SK-N-SH treated with all-trans-retinoic acid at 6 μM for 48 hours (cell line): ENCODE results near the gene C14orf93.
A peak's percentile ranks its signal among the peaks of the same experiment; 100 is the strongest.

ENCODE experiments used
- ATAC-seq: fragments of 200-7000 bp; cut with Tn5 transposase; 3 replicates; pipeline ENCODE4 v1.9.1; 2020; ENCODE audit warnings: mild to moderate bottlenecking, moderate library complexity
- ARNTL ChIP-seq: fragments of 450-650 bp; formaldehyde crosslinking; IDR thresholded peaks from 2 replicates; pipeline ENCODE4 v1.5.0; 2020; ENCODE audit warnings: low read depth, mild to moderate bottlenecking, moderate library complexity, borderline replicate concordance
- CSDC2 ChIP-seq: fragments of 250-450 bp; sonication (Bioruptor Pico); IDR thresholded peaks from 2 replicates; pipeline ENCODE4 v1.5.0; 2020; ENCODE audit warnings: mild to moderate bottlenecking, moderate library complexity
- ESRRG ChIP-seq: fragments of 250-450 bp; sonication (Bioruptor Pico); IDR thresholded peaks from 2 replicates; pipeline ENCODE4 v1.6.1; 2021; ENCODE audit warnings: mild to moderate bottlenecking
- GLIS3 ChIP-seq: fragments of 250-450 bp; sonication (Bioruptor Pico); IDR thresholded peaks from 2 replicates; pipeline ENCODE4 v1.5.0; 2020; ENCODE audit warnings: mild to moderate bottlenecking, moderate library complexity
- ISL1 ChIP-seq: fragments of 250-450 bp; sonication (Bioruptor Pico); IDR thresholded peaks from 2 replicates; pipeline ENCODE4 v2.1.2; 2022; ENCODE audit warnings: mild to moderate bottlenecking, moderate library complexity
- OSR1 ChIP-seq: fragments of 250-450 bp; sonication (Bioruptor Pico); IDR thresholded peaks from 2 replicates; pipeline ENCODE4 v1.8.0; 2022; ENCODE audit warnings: moderate library complexity, mild to moderate bottlenecking, inconsistent platforms
- PPARA ChIP-seq: fragments of 250-450 bp; sonication (Bioruptor Pico); IDR thresholded peaks from 2 replicates; pipeline ENCODE4 v1.5.0; 2020; ENCODE audit warnings: mild to moderate bottlenecking, borderline replicate concordance
- RARB ChIP-seq: fragments of 250-450 bp; sonication (Bioruptor Pico); IDR thresholded peaks from 2 replicates; pipeline ENCODE4 v1.8.0; 2021; ENCODE audit warnings: mild to moderate bottlenecking, moderate library complexity
- SNAI2 ChIP-seq: fragments of 250-450 bp; sonication (Bioruptor Pico); IDR thresholded peaks from 2 replicates; pipeline ENCODE4 v1.5.0; 2020; ENCODE audit warnings: mild to moderate bottlenecking, moderate library complexity
- TCF4 ChIP-seq: fragments of 250-450 bp; sonication (Bioruptor Pico); IDR thresholded peaks from 2 replicates; pipeline ENCODE4 v1.8.0; 2021; ENCODE audit warnings: mild to moderate bottlenecking, moderate library complexity, borderline replicate concordance
- TOX ChIP-seq: fragments of 250-450 bp; sonication (Bioruptor Pico); IDR thresholded peaks from 2 replicates; pipeline ENCODE4 v1.8.0; 2021; ENCODE audit warnings: mild to moderate bottlenecking, moderate library complexity, borderline replicate concordance
- ZC3H10 ChIP-seq: fragments of 250-450 bp; sonication (Bioruptor Pico); IDR thresholded peaks from 2 replicates; pipeline ENCODE4 v1.5.1; 2021; ENCODE audit warnings: mild to moderate bottlenecking, moderate library complexity
- ZFP3 ChIP-seq: fragments of 250-450 bp; sonication (Bioruptor Pico); IDR thresholded peaks from 2 replicates; pipeline ENCODE4 v1.5.0; 2020; ENCODE audit warnings: mild to moderate bottlenecking, moderate library complexity
- ZFP30 ChIP-seq: fragments of 450-650 bp; formaldehyde crosslinking; IDR thresholded peaks from 2 replicates; pipeline ENCODE4 v1.5.0; 2022; ENCODE audit warnings: mild to moderate bottlenecking, moderate library complexity
- ZNF565 ChIP-seq: fragments of 450-650 bp; formaldehyde crosslinking; conservative IDR thresholded peaks from 2 replicates; pipeline ENCODE4 v1.5.0; 2020; ENCODE audit warnings: low read depth, mild to moderate bottlenecking, moderate library complexity
- ZNF70 ChIP-seq: fragments of 450-650 bp; formaldehyde crosslinking; IDR thresholded peaks from 2 replicates; pipeline ENCODE4 v1.5.0; 2020; ENCODE audit warnings: mild to moderate bottlenecking, moderate library complexity
- ZNF8 ChIP-seq: fragments of 450-650 bp; formaldehyde crosslinking; IDR thresholded peaks from 2 replicates; pipeline ENCODE4 v1.5.0; 2020; ENCODE audit warnings: mild to moderate bottlenecking, moderate library complexity
- TF ChIP-seq, protein P1 (sequence below): fragments of 250-450 bp; sonication (Bioruptor Pico); IDR thresholded peaks from 2 replicates; pipeline ENCODE4 v1.5.1; 2021; ENCODE audit warnings: mild to moderate bottlenecking, moderate library complexity
- TF ChIP-seq, protein P2 (sequence below): fragments of 250-450 bp; sonication (Bioruptor Pico); IDR thresholded peaks from 2 replicates; pipeline ENCODE4 v1.5.0; 2020; ENCODE audit warnings: mild to moderate bottlenecking, moderate library complexity
- TF ChIP-seq, protein P3 (sequence below): fragments of 250-450 bp; sonication (Bioruptor Pico); IDR thresholded peaks from 2 replicates; pipeline ENCODE4 v1.8.0; 2021; ENCODE audit warnings: low read depth, mild to moderate bottlenecking, moderate library complexity, borderline replicate concordance
- TF ChIP-seq, protein P4 (sequence below): fragments of 250-450 bp; sonication (Bioruptor Pico); IDR thresholded peaks from 2 replicates; pipeline ENCODE4 v1.8.0; 2020; ENCODE audit warnings: mild to moderate bottlenecking, moderate library complexity, borderline replicate concordance

Gene C14orf93

DNA sequence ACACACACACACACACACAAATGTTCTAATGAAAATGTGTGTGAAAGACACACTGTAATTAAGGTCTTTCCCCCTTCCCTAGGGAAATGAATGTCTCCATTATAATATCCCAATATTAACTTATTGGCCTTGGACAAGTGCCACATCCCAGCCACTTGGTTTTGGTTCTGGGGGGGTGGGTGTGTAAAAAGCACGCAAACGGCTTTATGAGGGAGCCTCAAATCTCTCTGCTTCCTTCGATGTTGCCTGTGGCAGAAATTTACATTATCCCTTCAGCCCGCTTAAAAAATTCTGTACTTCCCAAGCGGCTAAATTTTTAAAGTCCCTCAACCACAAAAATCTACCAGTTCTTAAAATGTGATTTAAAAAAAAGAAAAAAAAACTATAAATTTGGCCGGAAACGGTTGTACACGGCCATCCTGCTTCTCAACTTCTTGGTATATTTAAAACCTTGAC lies 432 bp downstream of the C14orf93 start (continued):
- TF ChIP-seq ZC3H10 (CRISPR knock-in tag) (no peak), RARB (CRISPR knock-in tag) (no peak), ISL1 (no peak), ZFP3 (CRISPR knock-in tag) (no peak), GLIS3 (no peak), ZNF565 (CRISPR knock-in tag) (no peak), CSDC2 (no peak), TOX (CRISPR knock-in tag) (no peak), ARNTL (no peak)
- TF ChIP-seq, protein P1, sequence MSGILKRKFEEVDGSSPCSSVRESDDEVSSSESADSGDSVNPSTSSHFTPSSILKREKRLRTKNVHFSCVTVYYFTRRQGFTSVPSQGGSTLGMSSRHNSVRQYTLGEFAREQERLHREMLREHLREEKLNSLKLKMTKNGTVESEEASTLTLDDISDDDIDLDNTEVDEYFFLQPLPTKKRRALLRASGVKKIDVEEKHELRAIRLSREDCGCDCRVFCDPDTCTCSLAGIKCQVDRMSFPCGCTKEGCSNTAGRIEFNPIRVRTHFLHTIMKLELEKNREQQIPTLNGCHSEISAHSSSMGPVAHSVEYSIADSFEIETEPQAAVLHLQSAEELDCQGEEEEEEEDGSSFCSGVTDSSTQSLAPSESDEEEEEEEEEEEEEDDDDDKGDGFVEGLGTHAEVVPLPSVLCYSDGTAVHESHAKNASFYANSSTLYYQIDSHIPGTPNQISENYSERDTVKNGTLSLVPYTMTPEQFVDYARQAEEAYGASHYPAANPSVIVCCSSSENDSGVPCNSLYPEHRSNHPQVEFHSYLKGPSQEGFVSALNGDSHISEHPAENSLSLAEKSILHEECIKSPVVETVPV (CRISPR knock-in tag): no peak

DNA sequence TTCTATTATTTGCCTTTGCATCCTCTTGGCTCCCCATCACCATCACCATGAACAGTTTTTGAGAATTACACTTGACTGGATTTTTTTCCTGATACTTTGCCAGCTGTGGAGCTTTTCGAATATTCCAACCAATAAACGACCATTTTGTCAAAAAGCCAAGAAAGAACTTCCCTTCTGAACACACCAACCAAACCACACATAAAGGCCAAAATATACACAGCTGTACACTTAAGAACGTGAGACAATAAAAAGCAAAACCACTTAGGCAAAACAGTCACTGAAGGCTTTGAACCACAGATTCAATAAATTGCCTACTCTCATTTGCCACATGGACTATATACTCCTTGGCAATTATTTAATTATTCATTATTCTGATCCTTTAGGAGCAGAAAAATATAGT lies 1.1 kb downstream of the C14orf93 start:
- ATAC-seq: no peak
- no peak for TF ChIP-seq ISL1
- TF ChIP-seq OSR1: no peak
- TF ChIP-seq, protein P2, sequence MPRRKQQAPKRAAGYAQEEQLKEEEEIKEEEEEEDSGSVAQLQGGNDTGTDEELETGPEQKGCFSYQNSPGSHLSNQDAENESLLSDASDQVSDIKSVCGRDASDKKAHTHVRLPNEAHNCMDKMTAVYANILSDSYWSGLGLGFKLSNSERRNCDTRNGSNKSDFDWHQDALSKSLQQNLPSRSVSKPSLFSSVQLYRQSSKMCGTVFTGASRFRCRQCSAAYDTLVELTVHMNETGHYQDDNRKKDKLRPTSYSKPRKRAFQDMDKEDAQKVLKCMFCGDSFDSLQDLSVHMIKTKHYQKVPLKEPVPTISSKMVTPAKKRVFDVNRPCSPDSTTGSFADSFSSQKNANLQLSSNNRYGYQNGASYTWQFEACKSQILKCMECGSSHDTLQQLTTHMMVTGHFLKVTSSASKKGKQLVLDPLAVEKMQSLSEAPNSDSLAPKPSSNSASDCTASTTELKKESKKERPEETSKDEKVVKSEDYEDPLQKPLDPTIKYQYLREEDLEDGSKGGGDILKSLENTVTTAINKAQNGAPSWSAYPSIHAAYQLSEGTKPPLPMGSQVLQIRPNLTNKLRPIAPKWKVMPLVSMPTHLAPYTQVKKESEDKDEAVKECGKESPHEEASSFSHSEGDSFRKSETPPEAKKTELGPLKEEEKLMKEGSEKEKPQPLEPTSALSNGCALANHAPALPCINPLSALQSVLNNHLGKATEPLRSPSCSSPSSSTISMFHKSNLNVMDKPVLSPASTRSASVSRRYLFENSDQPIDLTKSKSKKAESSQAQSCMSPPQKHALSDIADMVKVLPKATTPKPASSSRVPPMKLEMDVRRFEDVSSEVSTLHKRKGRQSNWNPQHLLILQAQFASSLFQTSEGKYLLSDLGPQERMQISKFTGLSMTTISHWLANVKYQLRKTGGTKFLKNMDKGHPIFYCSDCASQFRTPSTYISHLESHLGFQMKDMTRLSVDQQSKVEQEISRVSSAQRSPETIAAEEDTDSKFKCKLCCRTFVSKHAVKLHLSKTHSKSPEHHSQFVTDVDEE: no peak
- no peak for TF ChIP-seq ESRRG (CRISPR knock-in tag)
- TF ChIP-seq, all 23 proteins: peak for 0

DNA sequence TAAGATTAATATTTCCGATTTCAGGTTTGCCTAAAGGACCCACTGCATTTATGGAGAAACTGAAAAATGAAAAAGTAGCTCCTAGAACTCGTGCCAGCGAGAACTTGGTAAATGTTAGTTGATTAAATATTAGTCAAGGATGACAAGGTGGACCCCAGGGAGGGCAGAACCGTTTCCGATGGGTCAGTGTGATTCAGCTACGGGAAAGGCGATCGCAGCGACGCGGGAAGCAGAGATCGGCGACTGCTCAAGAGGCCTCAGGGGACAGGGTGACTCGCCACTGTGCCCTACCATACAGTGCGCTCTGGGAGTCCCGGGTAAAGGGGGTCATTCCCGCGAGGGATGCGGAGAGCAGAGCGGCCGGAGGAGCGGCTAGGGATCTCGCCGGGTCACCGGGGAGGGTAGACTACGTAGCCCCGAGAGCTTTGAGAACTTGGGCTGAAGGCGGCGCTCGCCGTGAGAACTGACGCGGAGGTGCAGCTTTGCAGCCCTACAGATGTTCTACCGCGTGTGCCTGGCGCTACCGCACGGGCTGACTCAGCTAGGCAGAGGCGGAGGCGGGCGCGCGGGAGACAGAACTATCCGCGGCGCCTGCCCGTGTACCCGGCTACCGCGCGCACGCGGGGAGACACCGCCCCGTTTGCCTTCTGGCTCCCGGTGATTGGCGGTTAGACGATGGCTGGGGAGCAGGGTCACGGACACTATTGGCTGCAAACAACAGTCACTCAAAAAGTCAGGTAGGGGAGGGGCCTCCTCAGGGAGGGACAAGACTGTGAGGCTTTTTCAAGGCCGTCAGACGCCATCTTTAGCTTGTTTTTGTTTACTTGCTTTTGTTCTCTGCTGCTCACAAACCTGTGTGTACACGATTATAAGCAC lies 3.2 kb downstream of the C14orf93 start:
- ATAC-seq: peak; percentile 98
- TF ChIP-seq ZNF70 (CRISPR knock-in tag): no peak
- no peak for TF ChIP-seq OSR1
- TF ChIP-seq TCF4 (CRISPR knock-in tag): no peak; the same call in 1 of the 2 replicates
- TF ChIP-seq, protein P3, sequence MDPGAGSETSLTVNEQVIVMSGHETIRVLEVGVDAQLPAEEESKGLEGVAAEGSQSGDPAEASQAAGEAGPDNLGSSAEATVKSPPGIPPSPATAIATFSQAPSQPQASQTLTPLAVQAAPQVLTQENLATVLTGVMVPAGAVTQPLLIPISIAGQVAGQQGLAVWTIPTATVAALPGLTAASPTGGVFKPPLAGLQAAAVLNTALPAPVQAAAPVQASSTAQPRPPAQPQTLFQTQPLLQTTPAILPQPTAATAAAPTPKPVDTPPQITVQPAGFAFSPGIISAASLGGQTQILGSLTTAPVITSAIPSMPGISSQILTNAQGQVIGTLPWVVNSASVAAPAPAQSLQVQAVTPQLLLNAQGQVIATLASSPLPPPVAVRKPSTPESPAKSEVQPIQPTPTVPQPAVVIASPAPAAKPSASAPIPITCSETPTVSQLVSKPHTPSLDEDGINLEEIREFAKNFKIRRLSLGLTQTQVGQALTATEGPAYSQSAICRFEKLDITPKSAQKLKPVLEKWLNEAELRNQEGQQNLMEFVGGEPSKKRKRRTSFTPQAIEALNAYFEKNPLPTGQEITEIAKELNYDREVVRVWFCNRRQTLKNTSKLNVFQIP (CRISPR knock-in tag): no peak
- no peak for TF ChIP-seq TOX (CRISPR knock-in tag)
- no peak for TF ChIP-seq ZFP3 (CRISPR knock-in tag)
- no peak for TF ChIP-seq ZFP30 (CRISPR knock-in tag)

DNA sequence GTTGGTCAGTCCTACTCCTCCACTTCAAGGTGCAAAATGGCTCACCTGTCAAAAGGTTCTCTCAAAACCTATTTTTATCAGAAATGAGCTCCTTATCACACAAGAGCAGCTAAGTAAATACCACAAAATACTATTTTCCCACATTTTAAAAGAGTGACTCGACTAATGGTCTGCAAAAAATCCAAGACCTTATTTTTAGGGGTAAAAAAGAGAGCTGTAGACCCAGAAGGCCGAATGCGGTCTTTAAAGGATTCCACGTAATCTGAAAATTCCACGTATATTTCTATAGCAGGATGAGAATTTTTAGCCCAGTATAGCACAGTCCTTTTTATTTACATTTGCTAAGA lies 3.8 kb downstream of the C14orf93 start:
- TF ChIP-seq ZFP3 (CRISPR knock-in tag): no peak
- TF ChIP-seq, protein P1 (CRISPR knock-in tag): no peak
- no peak for TF ChIP-seq ZNF8 (CRISPR knock-in tag)
- TF ChIP-seq CSDC2: no peak
- TF ChIP-seq ZNF565 (CRISPR knock-in tag): no peak
- TF ChIP-seq ZC3H10 (CRISPR knock-in tag): no peak
- TF ChIP-seq, protein P2: no peak
- TF ChIP-seq, protein P4, sequence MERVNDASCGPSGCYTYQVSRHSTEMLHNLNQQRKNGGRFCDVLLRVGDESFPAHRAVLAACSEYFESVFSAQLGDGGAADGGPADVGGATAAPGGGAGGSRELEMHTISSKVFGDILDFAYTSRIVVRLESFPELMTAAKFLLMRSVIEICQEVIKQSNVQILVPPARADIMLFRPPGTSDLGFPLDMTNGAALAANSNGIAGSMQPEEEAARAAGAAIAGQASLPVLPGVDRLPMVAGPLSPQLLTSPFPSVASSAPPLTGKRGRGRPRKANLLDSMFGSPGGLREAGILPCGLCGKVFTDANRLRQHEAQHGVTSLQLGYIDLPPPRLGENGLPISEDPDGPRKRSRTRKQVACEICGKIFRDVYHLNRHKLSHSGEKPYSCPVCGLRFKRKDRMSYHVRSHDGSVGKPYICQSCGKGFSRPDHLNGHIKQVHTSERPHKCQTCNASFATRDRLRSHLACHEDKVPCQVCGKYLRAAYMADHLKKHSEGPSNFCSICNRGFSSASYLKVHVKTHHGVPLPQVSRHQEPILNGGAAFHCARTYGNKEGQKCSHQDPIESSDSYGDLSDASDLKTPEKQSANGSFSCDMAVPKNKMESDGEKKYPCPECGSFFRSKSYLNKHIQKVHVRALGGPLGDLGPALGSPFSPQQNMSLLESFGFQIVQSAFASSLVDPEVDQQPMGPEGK (CRISPR knock-in tag): no peak
- no peak for TF ChIP-seq ZNF70 (CRISPR knock-in tag)
- TF ChIP-seq PPARA (CRISPR knock-in tag): no peak
- TF ChIP-seq GLIS3: no peak
- TF ChIP-seq SNAI2 (CRISPR knock-in tag): no peak

More for the DNA sequence above, 3.8 kb downstream of the C14orf93 start:
- no peak for ATAC-seq
